HFFc6 (cell line): ENCODE data around the gene GSTK1. TPM values are rescaled to one million over a fixed set of nuclear protein-coding genes. Genes with fewer than 3 reads are reported as not detected.

ENCODE experiments used
- DNase-seq: peaks from one replicate; pipeline ENCODE4 v3.0.0-alpha.2; 2018
- H3K27ac Mint-ChIP-seq: 2 replicates; pipeline ENCODE4 v1.8.0; 2020; ENCODE audit warnings: mild to moderate bottlenecking, mixed read lengths
- H3K27me3 Mint-ChIP-seq: 2 replicates; pipeline ENCODE4 v1.8.0; 2021; ENCODE audit warnings: mild to moderate bottlenecking, moderate library complexity, mixed read lengths; ENCODE audit not compliant: insufficient read depth
- H3K36me3 Mint-ChIP-seq: 2 replicates; pipeline ENCODE4 v1.8.0; 2021; ENCODE audit warnings: low read depth, mixed read lengths
- H3K4me1 Mint-ChIP-seq: 2 replicates; pipeline ENCODE4 v1.8.0; 2020; ENCODE audit warnings: low read depth, mixed read lengths
- H3K4me3 Mint-ChIP-seq: 2 replicates; pipeline ENCODE4 v1.8.0; 2020; ENCODE audit warnings: mild to moderate bottlenecking, moderate library complexity, mixed read lengths
- H3K9me3 Mint-ChIP-seq: 2 replicates; pipeline ENCODE4 v1.8.0; 2020; ENCODE audit warnings: mild to moderate bottlenecking, mixed read lengths
- total RNA-seq, 6 experiments: library from RNA; stranded (reverse); fragmentation: NEBNext Ultra II Directional; extraction: Animal tissue kit (Norgen Biotek cat#: 25700); gene quantifications; 2 replicates in 1 of 6; 3 replicates in 5 of 6; pipeline ENCODE4 v1.2.3, GENCODE V29; 2021
- TF ChIP-seq, protein P1 (sequence below): fragments of 200-600 bp; sonication (generic); IDR thresholded peaks from 2 replicates; pipeline ENCODE4 v1.5.0; 2021; ENCODE audit warnings: antibody characterized with exemption, mild to moderate bottlenecking

The GSTK1 gene
- total RNA-seq, 6 experiments from 2014 or later, result 85.6 to 102 (median 89.4) TPM

GRCh38 chr7:143245123-143245522 lies 18.1 kb upstream of the GSTK1 start:
- no peak overlapping the region for H3K4me3 Mint-ChIP-seq
- H3K9me3 Mint-ChIP-seq, result no peaks in the 10 kb centered on the region
- H3K36me3 Mint-ChIP-seq, result no peaks in the 10 kb centered on the region
- TF ChIP-seq, protein P1, sequence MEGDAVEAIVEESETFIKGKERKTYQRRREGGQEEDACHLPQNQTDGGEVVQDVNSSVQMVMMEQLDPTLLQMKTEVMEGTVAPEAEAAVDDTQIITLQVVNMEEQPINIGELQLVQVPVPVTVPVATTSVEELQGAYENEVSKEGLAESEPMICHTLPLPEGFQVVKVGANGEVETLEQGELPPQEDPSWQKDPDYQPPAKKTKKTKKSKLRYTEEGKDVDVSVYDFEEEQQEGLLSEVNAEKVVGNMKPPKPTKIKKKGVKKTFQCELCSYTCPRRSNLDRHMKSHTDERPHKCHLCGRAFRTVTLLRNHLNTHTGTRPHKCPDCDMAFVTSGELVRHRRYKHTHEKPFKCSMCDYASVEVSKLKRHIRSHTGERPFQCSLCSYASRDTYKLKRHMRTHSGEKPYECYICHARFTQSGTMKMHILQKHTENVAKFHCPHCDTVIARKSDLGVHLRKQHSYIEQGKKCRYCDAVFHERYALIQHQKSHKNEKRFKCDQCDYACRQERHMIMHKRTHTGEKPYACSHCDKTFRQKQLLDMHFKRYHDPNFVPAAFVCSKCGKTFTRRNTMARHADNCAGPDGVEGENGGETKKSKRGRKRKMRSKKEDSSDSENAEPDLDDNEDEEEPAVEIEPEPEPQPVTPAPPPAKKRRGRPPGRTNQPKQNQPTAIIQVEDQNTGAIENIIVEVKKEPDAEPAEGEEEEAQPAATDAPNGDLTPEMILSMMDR, result no peak
- H3K27me3 Mint-ChIP-seq, result peaks cover 17% of the 10 kb centered on the region
- no peak overlapping the region for H3K27ac Mint-ChIP-seq
- DNase-seq, result peak; percentile 57
- peaks cover 32% of the 10 kb centered on the region for H3K4me1 Mint-ChIP-seq

GRCh38 chr7:143247372-143247771 lies 15.9 kb upstream of the GSTK1 start:
- TF ChIP-seq, protein P1, result no peak
- Mint-ChIP-seq H3K27me3 (peaks cover 20% of the 10 kb centered on the region), H3K27ac (no peak overlapping the region), H3K4me3 (no peak overlapping the region), H3K9me3 (no peaks in the 10 kb centered on the region), H3K36me3 (no peaks in the 10 kb centered on the region), H3K4me1 (peaks cover 22% of the 10 kb centered on the region)
- no peak for DNase-seq

DNA sequence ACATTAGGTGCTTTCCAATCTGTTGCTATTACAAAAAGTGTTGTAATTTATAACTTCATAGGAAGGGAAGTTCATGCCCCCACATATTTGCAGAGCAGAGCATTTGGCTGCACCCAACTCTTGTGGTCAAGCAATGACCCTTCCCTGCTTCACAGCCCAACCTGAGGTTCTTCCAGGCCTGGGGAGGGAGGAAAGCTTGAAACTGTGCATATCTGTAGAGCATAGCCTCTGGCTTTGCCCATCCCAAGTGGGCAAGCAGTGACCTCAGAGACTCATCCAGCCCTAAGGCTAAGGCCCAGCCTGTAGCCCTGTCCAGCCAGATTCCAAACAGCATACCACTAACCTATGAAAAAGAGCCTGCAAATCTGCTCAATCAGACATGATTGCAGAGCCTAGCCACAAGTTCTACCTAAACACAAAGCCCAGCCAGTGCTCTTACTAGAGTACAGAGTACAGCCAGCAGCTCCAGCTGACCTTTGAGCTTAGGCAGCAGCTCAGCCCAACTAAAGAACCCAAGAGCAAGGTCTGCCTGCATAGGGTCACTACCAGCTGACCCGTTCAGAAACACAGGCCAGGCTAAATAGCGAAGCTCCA lies 14.4 kb upstream of the GSTK1 start:
- H3K27me3 Mint-ChIP-seq, result peaks cover 20% of the 10 kb centered on the region
- no peaks in the 10 kb centered on the region for H3K36me3 Mint-ChIP-seq
- peak; percentile 39 for DNase-seq
- TF ChIP-seq, protein P1, result no peak
- no peaks in the 10 kb centered on the region for H3K9me3 Mint-ChIP-seq
- H3K4me3 Mint-ChIP-seq, result no peak overlapping the region
- peaks cover 22% of the 10 kb centered on the region for H3K4me1 Mint-ChIP-seq
- H3K27ac Mint-ChIP-seq, result no peak overlapping the region

DNA sequence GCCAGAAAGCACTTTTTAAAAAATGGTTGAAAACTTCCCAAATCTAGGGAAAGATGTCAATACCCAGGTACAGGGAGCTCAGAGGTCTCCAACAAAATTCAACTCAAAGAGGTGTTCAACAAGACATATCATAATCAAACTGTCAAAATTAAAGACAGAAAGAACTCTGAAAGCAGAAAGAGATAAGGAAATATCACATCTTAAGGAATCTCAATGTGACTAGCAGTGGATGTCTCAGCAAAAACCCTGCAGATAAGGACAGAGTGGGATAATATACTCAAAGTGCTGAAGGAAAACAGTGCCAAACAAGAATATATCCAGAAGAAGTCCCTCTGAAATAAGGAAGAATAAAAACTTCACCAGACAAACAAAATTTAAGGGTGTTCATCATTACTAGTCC lies 13.0 kb upstream of the GSTK1 start:
- Mint-ChIP-seq H3K4me1 (peaks cover 16% of the 10 kb centered on the region), H3K9me3 (no peaks in the 10 kb centered on the region), H3K27me3 (peaks cover 22% of the 10 kb centered on the region), H3K36me3 (no peaks in the 10 kb centered on the region), H3K4me3 (no peak overlapping the region), H3K27ac (no peak overlapping the region)
- DNase-seq, result no peak
- TF ChIP-seq, protein P1, result no peak

DNA sequence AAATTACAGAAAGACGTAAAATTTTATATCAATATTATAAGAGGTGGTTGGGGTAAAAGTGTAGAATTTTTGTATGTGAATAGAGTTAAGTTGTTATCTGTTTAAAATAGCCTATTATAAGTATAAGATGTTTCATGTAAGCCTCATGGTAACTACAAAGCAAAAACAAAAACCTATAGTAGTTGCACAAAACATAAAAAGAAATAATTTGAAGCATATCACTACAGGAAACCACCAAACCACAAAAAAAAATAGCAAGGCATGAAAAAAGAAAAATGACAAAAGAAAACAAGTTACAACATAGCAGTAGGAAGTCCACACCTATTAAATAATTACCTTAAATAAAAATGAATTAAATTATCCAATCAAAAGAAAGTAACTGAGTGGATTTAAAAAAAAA lies 12.4 kb upstream of the GSTK1 start:
- no peak overlapping the region for H3K4me3 Mint-ChIP-seq
- H3K36me3 Mint-ChIP-seq, result no peaks in the 10 kb centered on the region
- TF ChIP-seq, protein P1, result no peak
- H3K9me3 Mint-ChIP-seq, result no peaks in the 10 kb centered on the region
- no peak overlapping the region for H3K27ac Mint-ChIP-seq
- H3K4me1 Mint-ChIP-seq, result peaks cover 17% of the 10 kb centered on the region
- DNase-seq, result no peak
- peaks cover 24% of the 10 kb centered on the region for H3K27me3 Mint-ChIP-seq
